Hippocampal formation (tissue), 2 donors: ENCODE data around the gene ZBTB21.
A peak's percentile ranks its signal among the peaks of the same experiment; 100 is the strongest.

Experiments used
- DNase-seq, 2 donors: peaks; one replicate each; lab custom pipeline; 2025; lab: John Stamatoyannopoulos, UW

ZBTB21 gene

GRCh38 chr21:42009831-42010506 is at the start of gene ZBTB21:
TSS of gene ZBTB21 (minus strand) at chr21:42010360. CDS start at chr21:41994095, 16,265 bp downstream.
- peak; percentile 87 to 95 for DNase-seq

GRCh38 chr21:42059721-42060120 is 49.6 kb upstream of the ZBTB21 start:
- no peak for DNase-seq

GRCh38 chr21:42059141-42059540 is 49.0 kb upstream of the ZBTB21 start:
- DNase-seq = no peak

- no peak for DNase-seq
Observed at GRCh38 chr21:42058631-42059111, 48.5 kb upstream of the ZBTB21 start.

GRCh38 chr21:42057851-42058437 is 47.8 kb upstream of the ZBTB21 start:
- no peak for DNase-seq

- no peak for DNase-seq
Observed at GRCh38 chr21:42056996-42057689, 47.0 kb upstream of the ZBTB21 start.

GRCh38 chr21:42056468-42056867 is 46.3 kb upstream of the ZBTB21 start:
- no peak for DNase-seq

- DNase-seq = no peak
Observed at GRCh38 chr21:42055425-42055824, 45.3 kb upstream of the ZBTB21 start.

GRCh38 chr21:42051788-42052187 is 41.6 kb upstream of the ZBTB21 start:
- DNase-seq = no peak

- no peak for DNase-seq
Observed at GRCh38 chr21:42049578-42050430, 39.6 kb upstream of the ZBTB21 start.

- DNase-seq = no peak
Observed at GRCh38 chr21:42048870-42049577, 38.9 kb upstream of the ZBTB21 start.

GRCh38 chr21:42047821-42048613 is 37.9 kb upstream of the ZBTB21 start:
- peak in 1 of 2 donors; percentile 38 for DNase-seq

GRCh38 chr21:42044871-42045495 is 34.8 kb upstream of the ZBTB21 start:
- no peak for DNase-seq

GRCh38 chr21:42043961-42044360 is 33.8 kb upstream of the ZBTB21 start:
- no peak for DNase-seq

- no peak for DNase-seq
Observed at GRCh38 chr21:42043201-42043895, 33.2 kb upstream of the ZBTB21 start.

- DNase-seq = no peak
Observed at GRCh38 chr21:42042651-42043050, 32.5 kb upstream of the ZBTB21 start.

GRCh38 chr21:42041711-42042110 is 31.6 kb upstream of the ZBTB21 start:
- no peak for DNase-seq

- DNase-seq = no peak
Observed at GRCh38 chr21:42041246-42041645, 31.1 kb upstream of the ZBTB21 start.

GRCh38 chr21:42040411-42041180 is 30.4 kb upstream of the ZBTB21 start:
- no peak for DNase-seq
